Epithelial cell of proximal tubule (primary cell): ENCODE data around the gene UHRF2. TPM values are rescaled to one million over a fixed set of nuclear protein-coding genes. Genes with fewer than 3 reads are reported as not detected.

Source experiments
- DNase-seq: peaks from one replicate; pipeline ENCODE4 v3.0.0-alpha.2; 2011; ENCODE audit warnings: low read depth
- H3K4me3 ChIP-seq: 2 replicates; pipeline ENCODE4 v1.5.1; 2011; ENCODE audit warnings: low read depth, mild to moderate bottlenecking, low read length
- CTCF ChIP-seq: conservative IDR thresholded peaks from 2 replicates; pipeline ENCODE4 v1.5.1; 2012; ENCODE audit warnings: low read depth, mild to moderate bottlenecking, low read length
- total RNA-seq: library from RNA; depleted of rRNA; stranded (reverse); fragments of >200 nt; gene quantifications from 2 replicates; pipeline ENCODE4 v1.2.3, GENCODE V29; 2015

The UHRF2 gene
- total RNA-seq, 1 donor from 2014 or later, result 36.9 TPM

- DNase-seq, result no peak
- no peak overlapping the region for H3K4me3 ChIP-seq
- TF ChIP-seq CTCF, result no peak
These were observed 46.7 kb downstream of the UHRF2 start for GRCh38 chr9:6459718-6460117.

- no peak for DNase-seq
- no peak for TF ChIP-seq CTCF
- H3K4me3 ChIP-seq, result no peak overlapping the region
These were observed 47.3 kb downstream of the UHRF2 start for GRCh38 chr9:6460189-6460768.

GRCh38 chr9:6461619-6462018, 48.6 kb downstream of the UHRF2 start:
- no peak for DNase-seq
- no peak overlapping the region for H3K4me3 ChIP-seq
- TF ChIP-seq CTCF, result no peak

- no peak overlapping the region for H3K4me3 ChIP-seq
- no peak for TF ChIP-seq CTCF
- no peak for DNase-seq
These were observed 54.1 kb downstream of the UHRF2 start for GRCh38 chr9:6467006-6467625.

- no peak for DNase-seq
- no peak overlapping the region for H3K4me3 ChIP-seq
- no peak for TF ChIP-seq CTCF
These were observed 58.3 kb downstream of the UHRF2 start for GRCh38 chr9:6471231-6471850.

- H3K4me3 ChIP-seq, result no peak overlapping the region
- TF ChIP-seq CTCF, result no peak
- no peak for DNase-seq
These were observed 60.2 kb downstream of the UHRF2 start for GRCh38 chr9:6473151-6473550.

- TF ChIP-seq CTCF, result no peak
- no peak for DNase-seq
These were observed 67.0 kb downstream of the UHRF2 start for GRCh38 chr9:6479959-6480358.

More at GRCh38 chr9:6479959-6480358, 67.0 kb downstream of the UHRF2 start:
- no peak overlapping the region for H3K4me3 ChIP-seq
